ENCODE data around the gene RPS19. TPM values are rescaled to one million over a fixed set of nuclear protein-coding genes. Genes with fewer than 3 reads are reported as not detected.

RPS19 gene
- total RNA-seq, 1 experiment from 2014 or later: 3,020 TPM

DNA sequence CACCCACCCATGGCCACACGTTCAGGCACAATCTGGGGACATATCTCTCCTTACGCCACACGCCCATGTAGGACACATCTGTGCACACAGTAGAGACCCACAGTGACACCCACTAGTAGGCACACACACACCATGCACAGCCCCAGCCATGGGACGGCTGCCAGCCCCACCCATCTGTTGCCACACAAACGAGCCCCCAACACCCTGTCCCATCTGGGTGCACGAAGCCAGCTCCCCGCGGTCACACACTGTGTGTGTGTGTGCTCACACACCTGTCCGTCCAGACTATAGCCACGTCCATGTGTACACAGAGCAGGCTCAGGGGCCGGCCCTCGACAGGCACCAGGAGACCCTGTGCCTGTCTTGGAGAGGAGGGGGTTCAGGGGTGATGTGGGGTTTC is 57.6 kb downstream of the RPS19 start:
- no TSS peak for BruUV-seq (replicated peaks)
- intact Hi-C loops (cut with micrococcal nuclease): no loop called here
- Histone ChIP-seq H3K4me3 (replicated peaks in 1 of 2; ENCODE audit: low read depth in 1 of 2, low read length in 2 of 2) (no peak overlapping the region), H3K27ac (ENCODE audit: low read depth, low read length) (no peak overlapping the region), H3K36me3 (ENCODE audit: control insufficient read depth in 1 of 2, insufficient read depth in 2 of 2, low read length in 2 of 2) (no peaks in the 10 kb centered on the region), H3K9me3 (ENCODE audit: control insufficient read depth in 1 of 2, insufficient read depth in 1 of 2, low read depth in 1 of 2, low read length in 2 of 2) (no peaks in the 10 kb centered on the region), H3K4me2 (ENCODE audit: low read length) (no peak overlapping the region), H3K79me2 (ENCODE audit: insufficient read depth, low read length) (no peaks in the 10 kb centered on the region), H3K9ac (ENCODE audit: low read length) (no peak overlapping the region), H3K27me3 (ENCODE audit: insufficient read depth, low read length) (no peaks in the 10 kb centered on the region; the same call in 1 of the 2 replicates), H3K4me1 (ENCODE audit: control insufficient read depth in 1 of 2, insufficient read depth in 2 of 2, low read length in 2 of 2) (no peaks in the 10 kb centered on the region), H4K20me1 (ENCODE audit: insufficient read depth) (no peaks in the 10 kb centered on the region), H2AFZ (ENCODE audit: low read depth, low read length, poor library complexity, severe bottlenecking) (no peak overlapping the region), H3K9me2 (ENCODE audit: insufficient read depth) (no peaks in the 10 kb centered on the region)
- POLR2A ChIA-PET: no interaction called here
- no peak for DNase-seq (ENCODE audit: low read depth, low spot score)
- CTCF ChIA-PET: no interaction called here
- TF ChIP-seq, protein P1, sequence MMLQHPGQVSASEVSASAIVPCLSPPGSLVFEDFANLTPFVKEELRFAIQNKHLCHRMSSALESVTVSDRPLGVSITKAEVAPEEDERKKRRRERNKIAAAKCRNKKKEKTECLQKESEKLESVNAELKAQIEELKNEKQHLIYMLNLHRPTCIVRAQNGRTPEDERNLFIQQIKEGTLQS (IDR thresholded peaks at IDR 0.05): no peak
- TF ChIP-seq SIN3A (IDR thresholded peaks at IDR 0.05; ENCODE audit: low read depth) (no peak), ELF1 (IDR thresholded peaks at IDR 0.05; ENCODE audit: borderline replicate concordance, low read depth) (no peak), ZNF274 (IDR thresholded peaks at IDR 0.05; ENCODE audit: low read depth, low read length) (no peak), EZH2phosphoT487 (IDR thresholded peaks at IDR 0.05; ENCODE audit: borderline replicate concordance) (no peak), JUND (IDR thresholded peaks at IDR 0.05) (no peak), EZH2 (IDR thresholded peaks at IDR 0.05) (no peak), CBX3 (IDR thresholded peaks at IDR 0.05; ENCODE audit: low read depth) (no peak), FOSL1 (IDR thresholded peaks at IDR 0.05; ENCODE audit: low read depth) (no peak), YY1 (IDR thresholded peaks at IDR 0.05; ENCODE audit: extremely low read depth, insufficient replicate concordance, low read depth, low read length) (no peak), POLR2AphosphoS5 (IDR thresholded peaks at IDR 0.05; ENCODE audit: low read depth, low read length) (no peak)
- TF ChIP-seq, protein P2, sequence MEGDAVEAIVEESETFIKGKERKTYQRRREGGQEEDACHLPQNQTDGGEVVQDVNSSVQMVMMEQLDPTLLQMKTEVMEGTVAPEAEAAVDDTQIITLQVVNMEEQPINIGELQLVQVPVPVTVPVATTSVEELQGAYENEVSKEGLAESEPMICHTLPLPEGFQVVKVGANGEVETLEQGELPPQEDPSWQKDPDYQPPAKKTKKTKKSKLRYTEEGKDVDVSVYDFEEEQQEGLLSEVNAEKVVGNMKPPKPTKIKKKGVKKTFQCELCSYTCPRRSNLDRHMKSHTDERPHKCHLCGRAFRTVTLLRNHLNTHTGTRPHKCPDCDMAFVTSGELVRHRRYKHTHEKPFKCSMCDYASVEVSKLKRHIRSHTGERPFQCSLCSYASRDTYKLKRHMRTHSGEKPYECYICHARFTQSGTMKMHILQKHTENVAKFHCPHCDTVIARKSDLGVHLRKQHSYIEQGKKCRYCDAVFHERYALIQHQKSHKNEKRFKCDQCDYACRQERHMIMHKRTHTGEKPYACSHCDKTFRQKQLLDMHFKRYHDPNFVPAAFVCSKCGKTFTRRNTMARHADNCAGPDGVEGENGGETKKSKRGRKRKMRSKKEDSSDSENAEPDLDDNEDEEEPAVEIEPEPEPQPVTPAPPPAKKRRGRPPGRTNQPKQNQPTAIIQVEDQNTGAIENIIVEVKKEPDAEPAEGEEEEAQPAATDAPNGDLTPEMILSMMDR (IDR thresholded peaks at IDR 0.05 in 2 of 3, conservative IDR thresholded peaks at IDR 0.05 in 1 of 3; ENCODE audit: borderline replicate concordance in 1 of 3, insufficient read depth in 1 of 3, low read depth in 2 of 3, low read length in 2 of 3): no peak
- TF ChIP-seq, protein P3, sequence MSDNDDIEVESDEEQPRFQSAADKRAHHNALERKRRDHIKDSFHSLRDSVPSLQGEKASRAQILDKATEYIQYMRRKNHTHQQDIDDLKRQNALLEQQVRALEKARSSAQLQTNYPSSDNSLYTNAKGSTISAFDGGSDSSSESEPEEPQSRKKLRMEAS (IDR thresholded peaks at IDR 0.05): no peak
- no peak for ATAC-seq
- RAD21 ChIA-PET (ENCODE audit: low non-redundant PET in 1 of 2, low total read pairs in 2 of 2, uncharacterized antibody in 2 of 2, unreplicated experiment in 2 of 2): no interaction called here

Data from HCT116 (cell line).